GM12878 (cell line): Measurements from ENCODE around the gene PCYOX1L.

Experiments
- CEBPB ChIP-seq, 2 experiments: fragments of 150-350 bp in 1 of 2; IDR thresholded peaks; 2 replicates each; pipeline ENCODE4 v1.6.1; 2012 to 2014; ENCODE audit warnings: low read depth in 2 of 2, low read length in 2 of 2, borderline replicate concordance in 1 of 2, inconsistent platforms in 1 of 2
- CEBPZ ChIP-seq: fragments of 150-350 bp; IDR thresholded peaks from 2 replicates; pipeline ENCODE4 v1.6.1; 2016; ENCODE audit warnings: low read depth, low read length
- CREB1 ChIP-seq: IDR thresholded peaks from 2 replicates; pipeline ENCODE4 v1.6.1; 2012; ENCODE audit warnings: low read depth, mild to moderate bottlenecking, inconsistent platforms
- ELK1 ChIP-seq: IDR thresholded peaks from 2 replicates; pipeline ENCODE4 v1.6.1; 2012; ENCODE audit warnings: low read depth, low read length, improper control_type of control experiment
- NBN ChIP-seq: fragments of 450-650 bp; IDR thresholded peaks from 2 replicates; pipeline ENCODE4 v1.6.1; 2016
- POLR2AphosphoS5 ChIP-seq: IDR thresholded peaks from 2 replicates; pipeline ENCODE4 v1.6.1; 2011; ENCODE audit warnings: mild to moderate bottlenecking, low read length, inconsistent platforms
- RFX5 ChIP-seq: IDR thresholded peaks from 2 replicates; pipeline ENCODE4 v1.6.1; 2011; ENCODE audit warnings: low read depth, low read length, improper control_type of control experiment
- SMC3 ChIP-seq: IDR thresholded peaks from 2 replicates; pipeline ENCODE4 v1.6.1; 2011; ENCODE audit warnings: low read length, improper control_type of control experiment, borderline replicate concordance
- ZBTB33 ChIP-seq: fragments of 450-650 bp; IDR thresholded peaks from 2 replicates; pipeline ENCODE4 v1.6.1; 2017; ENCODE audit warnings: mild to moderate bottlenecking

- TF ChIP-seq RFX5 (no peak), CEBPB (IDR thresholded peaks at IDR 0.05; ENCODE audit: borderline replicate concordance in 1 of 2, low read depth in 2 of 2, low read length in 2 of 2) (no peak), CEBPZ (no peak), SMC3 (no peak), POLR2AphosphoS5 (no peak), ELK1 (no peak), NBN (no peak), ZBTB33 (no peak), CREB1 (no peak)
Observed at GRCh38 chr5:149320791-149321330, 37.0 kb upstream of the PCYOX1L start.
